ENCODE data around the gene COQ5. TPM values are rescaled to one million over a fixed set of nuclear protein-coding genes. Genes with fewer than 3 reads are reported as not detected.

Gene COQ5
- total RNA-seq, 1 experiment from 2014 or later: 47.9 TPM

GRCh38 chr12:120483621-120484020, 45.3 kb downstream of the COQ5 start:
- DNase-seq (ENCODE audit: low spot score): no peak

DNA sequence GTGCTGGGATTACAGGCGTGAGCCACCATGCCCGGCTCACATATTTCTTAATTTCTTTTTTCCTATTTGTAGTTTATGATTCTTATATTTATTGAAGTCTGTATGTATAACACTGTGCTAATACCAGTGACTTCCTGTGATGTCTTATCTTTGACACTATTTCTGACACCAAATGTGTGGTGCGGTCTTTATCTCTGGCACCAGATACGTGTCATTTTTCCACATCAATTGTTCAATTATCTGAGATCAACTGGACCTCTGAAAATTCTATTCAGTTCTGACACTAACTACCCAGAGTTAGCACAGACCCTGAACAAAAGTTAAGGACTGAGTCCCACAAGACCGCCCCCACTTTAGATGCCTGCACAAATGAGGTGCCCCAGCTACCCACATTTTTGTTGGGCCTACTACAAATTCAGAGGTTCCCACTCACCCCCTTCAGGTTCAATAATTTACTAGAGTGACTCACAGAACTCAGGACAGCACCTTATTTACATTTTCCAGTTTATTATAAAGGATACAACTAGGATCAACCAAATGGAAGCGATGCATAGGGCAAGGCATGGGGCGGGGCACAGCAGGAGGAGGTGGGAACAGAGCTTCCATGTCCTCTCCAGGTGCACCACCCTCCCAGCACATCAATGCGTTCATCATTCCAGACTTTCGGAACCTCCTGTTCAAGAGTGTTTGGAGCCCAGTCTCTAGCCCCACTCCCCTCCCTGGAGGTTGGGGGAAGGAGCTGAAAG, 47.8 kb downstream of the COQ5 start:
- no peak for DNase-seq (ENCODE audit: low spot score)

DNA sequence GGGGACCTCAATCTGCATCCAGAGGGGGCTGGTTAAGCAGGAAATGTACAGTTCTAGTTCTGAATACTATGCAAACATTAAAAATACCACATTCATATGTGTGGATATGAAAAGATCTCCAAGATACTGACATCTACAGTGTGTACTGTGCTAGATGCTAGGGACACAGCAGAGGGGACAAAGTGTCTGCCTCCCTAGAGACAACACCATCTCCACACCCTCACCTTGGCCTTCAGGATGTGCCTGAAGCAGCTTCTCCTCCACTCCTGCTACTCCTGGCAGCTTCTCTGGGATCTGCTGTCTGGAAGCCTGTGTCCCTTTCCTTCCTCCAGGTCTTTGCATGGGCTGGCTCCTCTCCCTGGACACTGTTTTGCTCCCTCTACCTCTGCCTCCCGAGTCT, 48.7 kb downstream of the COQ5 start:
- no peak for DNase-seq (ENCODE audit: low spot score)

GRCh38 chr12:120479458-120479857, 49.5 kb downstream of the COQ5 start:
- no peak for DNase-seq (ENCODE audit: low spot score)

GRCh38 chr12:120475643-120476042, 53.3 kb downstream of the COQ5 start:
- DNase-seq (ENCODE audit: low spot score): no peak

DNA sequence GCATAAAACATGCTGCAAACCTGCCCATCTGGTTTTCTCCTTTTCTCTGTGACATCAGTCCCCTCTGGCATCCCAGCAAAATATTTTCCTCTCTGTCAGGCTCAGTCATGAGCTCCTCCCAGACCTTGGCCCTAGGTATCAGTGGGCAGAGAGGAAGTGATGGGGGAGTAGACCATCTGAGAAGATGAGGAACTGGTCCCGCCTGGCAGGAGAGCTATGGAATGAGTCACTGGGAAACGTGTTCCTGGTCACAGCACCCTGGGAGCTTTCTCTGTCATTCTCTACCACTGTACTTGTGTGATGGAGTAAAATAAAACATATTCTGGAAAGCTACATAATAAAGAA, 54.4 kb downstream of the COQ5 start:
- peak; percentile 62 for DNase-seq (ENCODE audit: low spot score)

DNA sequence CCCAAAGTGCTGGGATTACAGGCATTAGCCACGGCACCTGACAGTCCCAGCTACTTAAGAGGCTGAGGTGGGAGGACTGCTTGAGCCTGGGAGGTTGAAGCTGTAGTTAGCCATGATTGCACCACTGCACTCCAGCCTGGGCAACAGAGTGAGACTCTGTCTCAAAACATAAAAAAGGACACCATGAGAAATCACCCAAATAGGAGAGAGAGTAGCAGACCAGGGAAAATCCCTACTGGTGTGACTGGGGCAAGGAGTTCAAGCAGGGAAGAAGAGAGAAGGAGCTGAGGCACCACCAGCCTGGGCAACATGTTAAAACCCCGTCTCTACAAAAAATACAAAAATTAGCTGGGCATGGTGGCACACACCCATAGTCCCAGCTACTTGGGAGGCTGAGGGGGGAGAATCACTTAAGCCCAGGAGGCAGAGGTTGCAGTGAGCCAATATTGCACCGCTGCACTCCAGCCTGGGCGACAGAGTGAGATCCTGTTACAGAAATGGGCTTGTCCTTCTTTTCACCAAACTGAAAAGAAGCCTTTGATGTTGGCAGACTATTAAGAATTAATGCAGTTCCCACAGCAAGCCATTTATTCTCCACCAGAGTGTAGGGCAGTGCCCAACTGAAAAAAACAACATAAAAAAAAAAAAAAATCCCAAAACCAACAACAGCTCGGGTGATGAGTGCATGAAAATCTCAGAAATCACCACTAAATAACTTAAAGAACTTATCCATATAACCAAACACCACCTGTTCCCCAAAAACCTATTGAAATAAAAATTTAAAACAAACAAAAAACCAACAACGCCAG, 54.9 kb downstream of the COQ5 start:
- no peak for DNase-seq (ENCODE audit: low spot score)

DNA sequence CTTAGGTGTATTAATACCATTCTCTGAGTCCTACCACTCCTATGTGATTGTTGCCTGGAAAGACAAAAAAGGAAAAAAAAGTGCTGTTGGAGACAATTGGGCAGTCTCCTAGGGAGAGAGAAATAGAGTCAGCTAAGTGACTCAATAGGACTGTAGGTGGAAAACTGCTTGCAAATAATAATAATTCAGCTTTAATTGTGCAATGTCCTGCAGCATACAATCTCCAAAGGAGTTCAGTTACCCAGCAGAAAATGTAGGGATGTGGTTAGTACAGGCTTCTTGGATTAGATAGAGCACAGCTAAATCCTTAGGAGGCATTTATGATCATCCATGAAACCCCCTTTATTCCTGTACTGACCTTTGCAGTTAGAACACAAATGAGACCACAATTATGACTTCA, 56.4 kb downstream of the COQ5 start:
- no peak for DNase-seq (ENCODE audit: low spot score)

DNA sequence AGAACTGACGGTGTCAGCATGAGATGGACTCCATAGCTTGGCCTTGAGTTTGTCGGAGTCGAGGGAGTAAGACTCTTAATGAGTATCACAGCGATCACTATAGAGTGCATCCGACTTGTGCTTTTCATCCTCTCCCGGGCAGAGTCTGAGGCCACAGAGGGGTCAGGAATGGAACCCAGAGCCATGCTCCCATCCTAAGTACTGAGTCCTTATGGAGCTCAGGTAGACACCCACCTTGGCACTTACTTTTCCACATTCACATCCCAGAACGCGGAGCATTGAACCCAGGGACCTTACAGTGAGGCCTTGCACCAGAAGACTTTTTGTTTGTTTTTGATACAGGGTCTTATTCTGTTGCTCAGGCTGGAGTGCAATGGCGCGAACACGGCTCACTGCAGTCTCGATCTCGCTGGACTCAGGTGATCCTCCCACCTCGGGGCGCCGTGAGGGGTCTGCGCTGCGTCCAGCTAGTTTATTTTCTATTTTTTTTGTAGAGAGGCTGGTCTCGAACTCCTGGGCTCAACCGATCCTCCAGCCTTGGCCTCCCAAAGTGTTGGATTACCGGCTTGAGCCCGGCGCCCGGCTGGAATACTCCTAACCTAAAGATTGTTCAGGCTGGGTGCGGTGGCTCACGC, 58.7 kb downstream of the COQ5 start:
- no peak for DNase-seq (ENCODE audit: low spot score)

GRCh38 chr12:120469450-120470149, 59.4 kb downstream of the COQ5 start, which contains the start of gene SRSF9:
TSS of gene SRSF9 (minus strand) at chr12:120469748. CDS start at chr12:120469609, 139 bp downstream.
- peak; percentile 92 for DNase-seq (ENCODE audit: low spot score)

- DNase-seq (ENCODE audit: low spot score): no peak
These were observed 60.0 kb downstream of the COQ5 start for GRCh38 chr12:120468821-120469449.

DNA sequence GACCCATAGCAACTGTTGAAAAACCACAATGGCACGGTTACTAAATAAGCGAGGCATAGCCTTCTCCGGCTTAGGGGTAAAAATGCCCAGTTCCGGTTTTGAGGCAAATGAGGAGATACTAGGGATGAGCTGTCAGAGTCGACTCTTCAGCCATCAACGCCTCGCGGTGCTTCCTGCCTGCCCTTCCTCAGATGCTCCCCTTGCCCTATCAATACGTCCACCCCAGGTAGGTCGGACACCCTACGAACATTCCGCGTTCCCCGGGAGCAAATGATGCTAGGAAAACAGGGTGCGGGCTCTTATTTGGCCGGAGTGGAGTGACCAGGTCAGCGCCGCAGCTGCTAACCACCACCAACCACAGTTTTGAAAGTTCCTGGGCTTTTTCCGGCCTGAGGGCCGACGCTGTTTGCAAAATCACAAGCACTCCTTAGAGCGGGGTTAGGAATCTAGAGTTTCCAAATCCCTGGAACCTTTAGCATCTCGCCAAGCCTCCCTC, 60.6 kb downstream of the COQ5 start:
- DNase-seq (ENCODE audit: low spot score): no peak

DNA sequence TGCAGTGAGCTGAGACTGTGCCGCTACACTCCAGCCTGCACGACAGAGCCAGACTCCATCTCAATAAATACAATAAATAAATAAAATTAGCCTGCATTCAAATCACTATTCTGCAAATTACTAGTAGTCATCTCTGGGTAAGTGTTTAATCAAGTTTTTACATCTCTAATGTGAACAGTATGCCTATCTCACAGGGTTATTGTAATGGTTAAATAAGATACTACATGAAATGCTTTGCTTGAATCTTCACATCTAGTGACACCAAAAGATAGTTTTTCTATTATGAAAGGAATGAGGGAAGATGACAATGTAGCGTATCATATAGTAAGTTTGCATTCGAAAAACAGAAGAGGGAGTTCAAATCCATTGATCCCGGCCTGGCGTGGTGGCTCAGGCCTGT, 61.5 kb downstream of the COQ5 start:
- no peak for DNase-seq (ENCODE audit: low spot score)

DNA sequence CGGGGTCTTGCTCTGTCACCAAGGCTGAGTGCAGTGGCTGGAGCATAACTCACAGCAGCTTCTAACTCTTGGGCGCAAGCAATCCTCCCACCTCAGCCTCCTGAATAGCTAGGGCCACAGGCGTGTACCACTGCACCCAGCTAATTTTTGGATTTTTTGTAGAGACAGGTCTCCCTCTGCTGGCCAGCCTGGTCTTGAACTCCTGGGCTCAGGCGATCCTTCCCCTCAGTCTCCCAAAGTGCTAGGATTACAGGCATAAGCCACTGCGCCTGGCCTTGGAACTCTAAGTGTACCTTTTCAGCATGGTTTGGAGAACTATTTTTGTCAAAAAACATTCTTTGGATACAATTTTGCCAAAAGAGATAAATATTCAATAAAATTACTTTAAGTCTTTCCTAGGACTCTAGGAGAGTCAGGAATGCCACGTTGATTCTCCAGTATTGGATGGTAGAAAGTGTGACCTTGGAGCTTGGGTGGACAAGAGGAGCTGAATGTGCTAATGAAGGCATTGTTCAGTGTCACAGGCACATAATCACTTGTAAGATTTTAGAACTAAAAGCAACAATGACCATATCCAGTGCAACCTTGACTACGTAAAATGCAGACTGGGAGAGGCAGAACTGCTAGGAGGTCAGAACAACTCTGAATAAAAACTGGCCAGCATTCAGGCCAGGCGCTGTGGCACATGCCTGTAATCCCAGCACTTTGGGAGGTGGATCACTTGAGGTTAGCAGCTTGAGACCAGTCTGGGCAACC, 62.2 kb downstream of the COQ5 start:
- DNase-seq (ENCODE audit: low spot score): peak; percentile 18

- no peak for DNase-seq (ENCODE audit: low spot score)
These were observed 63.2 kb downstream of the COQ5 start for GRCh38 chr12:120465756-120466155.

- DNase-seq (ENCODE audit: low spot score): no peak
These were observed 65.2 kb downstream of the COQ5 start for GRCh38 chr12:120463712-120464111.

DNA sequence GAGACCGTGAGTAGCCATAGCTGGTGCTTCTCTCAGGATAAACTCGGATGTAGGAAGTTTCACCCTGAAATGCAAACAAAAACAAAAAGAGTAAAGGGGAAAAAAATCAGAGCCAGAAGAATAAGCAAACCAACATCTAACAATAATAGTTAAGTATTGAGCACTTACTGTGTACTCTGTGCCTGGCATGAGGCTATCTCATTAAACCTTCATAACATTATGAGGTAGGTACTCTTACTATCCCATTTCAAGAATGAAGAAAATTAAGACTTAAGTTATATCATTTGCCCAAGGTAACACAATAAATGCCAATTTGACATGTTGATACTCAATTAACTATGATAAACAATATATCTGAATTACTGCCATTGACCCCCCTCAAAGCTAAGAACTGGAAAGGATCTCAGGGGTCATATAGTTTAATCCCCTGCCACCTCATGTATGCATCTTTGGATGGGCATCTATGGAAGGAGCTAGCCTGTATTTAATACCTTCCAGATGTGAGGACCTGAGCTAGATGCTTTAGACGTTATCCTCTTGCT, 66.8 kb downstream of the COQ5 start:
- DNase-seq (ENCODE audit: low spot score): no peak

GRCh38 chr12:120460157-120460556, 68.8 kb downstream of the COQ5 start:
- DNase-seq (ENCODE audit: low spot score): no peak

GRCh38 chr12:120457133-120457532, 71.8 kb downstream of the COQ5 start:
- no peak for DNase-seq (ENCODE audit: low spot score)

GRCh38 chr12:120455302-120455701, 73.7 kb downstream of the COQ5 start:
- no peak for DNase-seq (ENCODE audit: low spot score)
